Measurements from ENCODE around the gene LYRM2. TPM values are rescaled to one million over a fixed set of nuclear protein-coding genes. Genes with fewer than 3 reads are reported as not detected.
"Not testable (repeated sequence)": the region's sequence is repeated elsewhere in the genome, so short reads cannot be mapped to it uniquely, and the experiment has no call there.

LYRM2 gene
- total RNA-seq, 1 donor from 2014 or later: 16.0 TPM

DNA sequence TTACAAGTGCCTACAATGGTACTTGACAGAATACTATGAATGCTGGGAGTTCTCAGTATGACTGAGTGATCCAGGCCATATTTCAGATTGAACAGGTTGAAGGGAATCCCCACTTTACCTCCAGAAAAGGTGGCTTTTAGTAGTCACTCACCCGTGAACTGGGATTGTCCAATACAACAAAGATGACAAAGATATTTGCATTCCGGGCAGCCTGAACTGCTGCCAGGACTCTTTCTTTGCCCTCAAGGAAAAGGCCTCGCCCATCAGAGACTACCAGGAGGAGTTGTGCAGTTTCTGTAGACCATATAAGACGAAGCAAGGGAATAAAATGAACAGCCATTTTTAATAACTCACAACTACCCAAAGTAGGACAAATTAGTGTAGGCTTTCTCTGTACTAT is 6.3 kb upstream of the LYRM2 start:
- DNase-seq: no peak

DNA sequence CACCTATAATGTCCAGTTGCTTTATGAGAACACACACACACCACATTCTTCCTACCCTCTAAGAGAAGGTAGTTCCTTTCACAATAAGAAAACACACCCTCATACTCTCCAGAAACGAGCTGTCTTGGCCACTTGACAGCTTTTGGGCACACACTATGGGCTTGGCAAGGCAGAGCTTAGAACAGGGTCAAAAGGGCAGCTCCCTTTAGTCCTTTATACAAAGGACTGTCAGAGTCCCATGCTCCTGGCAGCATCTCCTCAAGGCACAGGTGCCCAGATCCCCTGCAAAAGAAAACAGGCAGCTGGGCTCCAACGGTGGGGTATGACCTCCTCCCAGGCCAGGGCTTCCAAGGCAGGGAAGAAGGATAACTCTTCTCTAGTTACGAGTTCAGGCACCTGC is 4.9 kb upstream of the LYRM2 start:
- no peak for DNase-seq

DNA sequence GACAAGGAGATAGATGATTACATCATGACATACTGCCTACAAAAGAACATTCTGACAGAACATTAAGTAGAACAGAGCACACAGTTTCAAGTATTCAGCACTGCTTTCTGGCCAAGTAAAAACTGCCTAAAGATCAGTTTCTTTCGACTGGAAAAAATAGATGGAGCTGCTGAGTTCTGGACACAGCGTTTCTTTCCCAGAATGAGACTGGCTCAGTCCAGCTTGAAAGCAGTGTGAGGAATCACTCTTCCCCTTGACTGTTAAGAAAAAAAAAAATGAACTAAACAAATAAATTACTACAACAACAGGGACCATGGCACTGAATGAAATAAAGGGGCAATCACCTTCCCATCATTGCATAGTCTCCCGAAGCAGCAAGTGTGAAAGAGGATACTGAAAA is 4.4 kb upstream of the LYRM2 start:
- DNase-seq: no peak

DNA sequence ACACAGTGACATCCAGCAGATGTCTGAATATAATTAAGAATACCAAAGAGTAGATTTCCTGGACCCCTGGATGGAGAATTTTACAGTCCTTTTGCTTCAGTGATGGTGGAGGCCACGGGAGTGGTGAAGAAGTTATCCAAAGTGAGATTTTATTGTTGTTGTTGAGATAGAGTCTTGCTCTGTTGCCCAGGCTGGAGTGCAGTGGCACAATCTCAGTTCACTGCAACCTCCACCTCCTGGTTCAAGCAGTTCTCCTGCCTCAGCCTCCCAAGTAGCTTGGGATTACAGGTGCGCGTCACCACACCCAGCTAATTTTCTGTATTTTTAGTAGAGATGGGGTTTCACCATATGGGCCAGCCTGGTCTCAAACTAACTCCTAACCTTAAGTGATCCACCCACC is 3.0 kb upstream of the LYRM2 start:
- DNase-seq: not testable (repeated sequence)

DNA sequence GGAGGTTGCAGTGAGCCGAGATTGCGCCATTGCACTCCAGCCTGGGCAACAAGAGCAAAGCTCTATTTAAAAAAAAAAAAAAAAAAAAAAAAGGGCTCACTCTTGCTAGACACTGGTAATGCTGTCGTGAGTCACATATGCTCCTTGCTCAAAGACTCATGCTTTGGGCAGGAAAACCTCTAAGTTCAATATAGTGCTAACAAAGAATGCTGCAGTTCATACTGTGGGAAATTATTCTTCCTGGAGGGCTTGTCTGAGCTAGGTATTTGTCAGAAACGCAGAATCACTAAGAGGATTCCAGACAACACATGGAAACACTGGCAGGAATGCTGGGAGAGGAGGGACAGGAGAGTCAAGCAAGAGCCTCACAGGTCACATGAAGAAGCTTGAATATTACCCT is 2.3 kb upstream of the LYRM2 start:
- no peak for DNase-seq

DNA sequence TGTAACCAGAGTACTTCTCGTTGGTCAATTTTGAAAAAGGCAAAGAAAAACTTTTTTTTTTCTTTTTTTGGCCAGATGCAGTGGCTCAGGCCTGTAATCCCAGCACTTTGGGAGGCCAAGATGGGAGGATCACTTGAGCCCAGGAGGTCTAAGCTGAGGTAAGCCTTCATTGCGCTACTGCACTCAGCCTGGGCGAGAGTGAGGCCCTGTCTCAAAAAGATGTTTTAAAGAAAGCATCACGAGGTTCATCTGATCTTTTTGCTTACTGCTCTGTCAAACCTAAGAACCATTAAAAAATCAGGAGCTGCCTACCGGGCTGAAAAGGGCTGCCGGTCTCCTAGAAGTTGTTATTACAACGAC is 607 bp downstream of the LYRM2 start:
- DNase-seq: no peak

DNA sequence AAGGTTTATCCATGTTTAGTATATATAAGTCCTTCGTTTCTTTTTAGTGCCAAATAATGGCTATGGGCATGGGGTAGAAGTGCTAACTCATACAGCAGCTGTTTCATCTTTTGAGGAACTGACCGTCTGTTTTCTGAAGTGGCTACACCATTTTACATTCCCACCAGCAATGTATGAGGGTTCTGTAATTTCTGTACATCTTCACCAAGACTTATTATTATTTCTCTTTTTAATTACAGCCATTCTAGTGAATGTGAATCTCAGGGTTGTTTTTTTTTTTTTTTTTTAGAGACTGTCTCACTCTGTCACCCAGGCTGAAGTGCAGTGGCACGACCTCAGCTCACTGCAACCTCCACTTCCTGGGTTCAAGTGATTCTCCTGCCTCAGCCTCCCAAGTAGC is 2.1 kb downstream of the LYRM2 start:
- DNase-seq: not testable (repeated sequence)

DNA sequence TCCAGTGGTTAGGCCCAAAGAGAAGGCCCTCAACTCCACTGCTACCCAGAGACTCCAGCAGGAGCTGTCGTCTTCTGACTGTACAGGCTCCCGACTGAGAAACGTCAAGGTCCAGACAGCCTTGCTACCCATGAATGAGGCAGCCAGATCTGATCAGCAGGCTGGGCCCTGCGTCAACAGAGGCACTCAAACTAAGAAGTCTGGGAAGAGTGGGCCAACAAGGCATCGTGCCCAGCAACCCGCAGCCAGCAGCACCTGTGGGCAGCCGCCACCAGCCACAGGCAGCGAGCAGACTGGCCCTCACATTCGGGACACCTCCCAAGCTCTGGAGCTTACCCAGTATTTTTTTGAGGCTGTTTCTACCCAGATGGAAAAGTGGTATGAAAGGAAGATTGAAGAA is 8.1 kb downstream of the LYRM2 start:
- DNase-seq: no peak

DNA sequence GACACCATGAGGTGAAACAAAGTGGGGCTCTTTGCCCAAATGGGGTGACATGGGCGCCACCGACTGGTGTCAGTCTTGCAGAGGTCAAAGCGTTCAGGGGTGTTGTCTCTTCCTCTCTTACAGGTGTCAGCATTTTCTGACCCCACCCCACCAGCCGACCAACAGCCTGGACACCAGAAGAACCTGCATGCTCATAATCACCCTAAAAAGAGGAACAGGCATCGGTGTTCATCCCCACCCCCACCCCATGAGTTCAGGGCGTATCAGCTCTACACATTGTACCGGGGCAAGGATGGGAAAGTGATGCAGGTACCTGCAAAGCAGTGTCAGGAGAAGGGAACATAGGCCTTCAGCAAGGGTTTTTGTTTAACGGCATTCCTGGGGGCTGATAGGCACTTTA is 14.8 kb downstream of the LYRM2 start:
- no peak for DNase-seq

DNA sequence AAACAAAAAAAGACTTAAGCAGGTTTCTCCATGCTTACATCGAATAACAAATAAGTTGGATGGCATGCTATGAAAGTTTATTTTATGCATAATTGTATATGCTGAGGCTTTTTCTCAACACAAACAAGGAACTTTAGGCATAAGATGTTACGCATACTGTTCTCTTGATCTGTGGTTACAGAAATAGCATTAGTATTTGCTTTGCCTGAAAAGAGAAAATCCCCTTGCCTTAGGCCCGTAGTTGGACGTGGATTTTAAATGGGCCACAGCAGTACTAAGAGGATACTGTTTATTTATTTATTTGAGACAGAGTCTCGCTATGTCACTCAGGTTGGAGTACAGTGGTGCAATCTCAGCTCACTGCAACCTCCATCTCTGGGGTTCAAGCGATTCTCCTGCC is 19.0 kb downstream of the LYRM2 start:
- DNase-seq: no peak

DNA sequence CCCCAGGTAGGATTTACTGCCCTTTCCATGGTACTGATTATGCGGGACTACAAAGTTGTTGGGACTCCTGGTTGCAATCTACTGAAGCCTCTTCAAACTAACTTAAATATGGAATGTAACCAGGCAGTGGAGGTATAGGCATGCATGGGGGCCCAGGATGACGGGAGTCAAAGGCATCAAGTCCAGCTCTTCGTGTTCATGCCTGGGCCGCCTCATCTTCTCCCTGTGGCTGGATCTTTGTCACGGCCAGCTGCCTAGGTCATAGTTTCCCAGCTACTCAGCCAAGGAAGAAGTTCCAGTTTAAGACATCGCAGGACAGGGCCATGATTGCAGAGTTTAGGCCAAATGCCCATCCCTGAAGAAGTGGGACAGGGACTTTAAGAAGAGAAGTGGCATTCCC is 20.5 kb downstream of the LYRM2 start:
- DNase-seq: no peak

DNA sequence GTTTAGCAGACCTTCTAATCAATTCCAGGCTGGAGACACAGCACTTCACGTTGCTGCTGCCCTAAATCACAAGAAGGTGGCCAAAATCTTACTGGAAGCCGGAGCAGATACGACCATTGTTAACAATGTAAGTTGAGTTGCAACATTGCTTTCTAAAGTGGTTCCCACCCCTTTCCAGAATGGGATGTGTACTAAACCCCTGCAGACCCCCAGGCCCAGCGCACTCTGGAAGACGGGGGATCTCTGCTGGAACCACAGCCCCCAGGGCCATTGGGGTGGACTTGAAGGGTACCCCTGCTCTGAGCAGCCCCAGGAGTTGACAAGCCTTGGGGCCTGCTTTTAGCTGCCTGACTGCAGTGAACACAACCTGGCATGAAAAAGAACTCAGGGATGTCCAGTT is 22.0 kb downstream of the LYRM2 start:
- DNase-seq: no peak

DNA sequence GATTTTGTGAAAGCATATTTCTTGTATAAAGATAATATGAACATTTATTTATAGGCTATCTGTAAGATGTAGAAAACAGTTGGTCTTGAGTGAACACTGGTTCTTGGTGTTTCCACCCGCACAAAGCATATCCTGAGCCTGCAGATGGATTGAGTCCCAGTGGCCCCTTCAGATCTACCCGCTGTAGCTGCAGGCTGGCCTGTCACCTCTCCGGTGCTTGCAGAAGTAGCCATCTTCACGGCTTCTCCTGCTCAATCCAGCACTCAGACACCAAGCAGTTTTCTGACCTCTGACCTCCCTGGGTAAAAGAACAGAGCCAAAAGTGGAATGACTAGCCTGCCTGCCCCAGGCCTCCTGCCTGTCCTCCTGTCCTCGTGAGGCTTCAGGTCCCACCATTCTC is 22.7 kb downstream of the LYRM2 start:
- DNase-seq: no peak

DNA sequence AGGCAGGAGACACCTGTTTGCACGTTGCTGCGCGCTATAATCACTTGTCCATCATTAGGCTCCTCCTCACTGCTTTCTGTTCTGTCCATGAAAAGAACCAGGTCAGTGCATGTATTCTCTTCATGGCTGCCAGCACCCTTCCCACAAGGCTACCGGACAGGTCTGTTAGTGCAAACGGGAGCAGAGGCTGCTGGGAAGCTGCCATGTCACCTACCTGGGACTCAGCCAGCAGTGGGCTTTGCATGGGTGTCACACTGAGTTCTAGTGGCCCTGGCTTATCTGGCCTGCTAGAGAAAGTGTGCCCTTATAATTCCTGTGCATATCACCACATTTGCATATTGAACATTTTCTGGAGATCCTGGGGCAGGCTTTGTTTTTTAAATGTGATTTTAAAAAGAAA is 24.8 kb downstream of the LYRM2 start:
- DNase-seq: no peak

DNA sequence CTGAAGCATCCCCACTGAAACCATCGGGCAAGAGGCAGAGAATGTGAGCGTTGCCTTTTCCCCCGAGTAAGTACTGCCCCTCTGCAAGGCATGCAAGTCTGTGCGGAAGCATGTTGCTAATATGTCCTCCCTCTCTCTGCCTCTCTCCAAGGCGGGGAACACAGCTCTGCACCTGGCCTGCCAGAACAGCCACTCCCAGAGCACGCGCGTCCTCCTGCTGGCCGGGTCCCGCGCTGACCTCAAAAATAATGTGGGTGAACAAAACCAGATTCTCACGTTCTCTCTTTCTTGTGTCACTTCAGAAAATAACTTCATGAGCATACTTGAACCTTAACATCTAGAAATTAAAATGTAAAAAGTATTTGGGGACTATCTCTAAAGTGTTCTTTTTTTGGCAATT is 26.4 kb downstream of the LYRM2 start:
- no peak for DNase-seq

DNA sequence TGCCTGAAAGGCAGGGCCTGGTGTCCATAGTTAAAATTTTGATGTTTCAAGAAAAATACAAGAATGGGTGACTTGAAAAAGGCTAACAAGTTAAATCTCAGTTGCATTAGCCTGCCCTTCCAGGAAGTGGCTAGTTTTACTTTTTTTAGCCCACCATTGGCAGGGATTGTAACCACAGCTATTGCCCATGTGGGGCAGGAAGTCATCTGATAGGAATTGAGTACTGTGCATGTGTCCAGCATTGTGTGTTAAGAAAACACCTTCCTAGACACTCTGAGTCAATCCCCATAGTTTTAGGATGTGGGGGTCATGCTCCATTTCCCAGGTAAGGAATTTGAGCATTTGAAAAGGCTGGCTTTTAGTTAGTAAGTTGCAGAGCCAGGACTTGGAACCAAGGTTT is 26.9 kb downstream of the LYRM2 start:
- DNase-seq: peak; percentile 26

DNA sequence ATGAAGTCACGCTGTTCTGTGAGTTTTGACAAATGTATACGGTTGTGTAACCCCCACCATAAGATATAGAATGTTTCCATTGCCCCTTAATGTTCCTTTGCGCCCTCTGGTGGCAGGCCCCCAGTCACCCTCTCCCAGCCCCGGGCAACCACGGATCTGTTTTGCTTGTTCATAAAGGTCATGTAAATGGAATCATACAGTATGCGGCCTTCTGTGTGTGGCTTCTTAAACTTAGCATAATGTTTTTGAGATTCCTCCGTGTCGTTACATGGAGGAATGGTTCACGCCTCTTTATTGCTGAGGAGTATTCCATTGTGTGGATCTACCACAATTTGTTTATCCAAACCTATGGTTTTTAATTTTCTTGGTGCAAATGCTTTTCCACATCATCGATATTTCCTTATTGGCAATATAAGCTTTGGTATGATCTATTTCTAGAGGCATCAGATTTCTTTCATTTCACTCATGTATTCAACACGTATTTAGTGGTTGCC is 28.4 kb downstream of the LYRM2 start:
- DNase-seq: peak; percentile 74

DNA sequence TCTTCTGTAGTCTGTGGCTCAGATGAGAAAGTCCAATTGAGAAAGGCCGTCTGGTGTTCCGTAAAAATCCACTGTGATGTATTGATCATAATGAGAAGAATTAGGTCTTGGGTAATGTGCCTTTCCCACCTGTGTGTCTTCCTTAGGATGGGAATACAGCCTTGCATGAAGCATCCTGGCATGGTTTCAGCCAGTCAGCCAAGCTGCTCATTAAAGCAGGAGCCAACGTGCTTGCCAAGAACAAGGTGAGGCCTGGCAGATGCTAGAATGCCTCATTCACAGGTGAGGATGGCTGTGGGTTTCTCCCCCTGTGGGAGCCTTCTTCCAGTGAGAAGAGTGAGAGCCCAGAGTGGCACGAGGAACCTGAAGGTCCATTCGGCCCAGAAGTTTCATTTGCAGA is 32.7 kb downstream of the LYRM2 start:
- no peak for DNase-seq

DNA sequence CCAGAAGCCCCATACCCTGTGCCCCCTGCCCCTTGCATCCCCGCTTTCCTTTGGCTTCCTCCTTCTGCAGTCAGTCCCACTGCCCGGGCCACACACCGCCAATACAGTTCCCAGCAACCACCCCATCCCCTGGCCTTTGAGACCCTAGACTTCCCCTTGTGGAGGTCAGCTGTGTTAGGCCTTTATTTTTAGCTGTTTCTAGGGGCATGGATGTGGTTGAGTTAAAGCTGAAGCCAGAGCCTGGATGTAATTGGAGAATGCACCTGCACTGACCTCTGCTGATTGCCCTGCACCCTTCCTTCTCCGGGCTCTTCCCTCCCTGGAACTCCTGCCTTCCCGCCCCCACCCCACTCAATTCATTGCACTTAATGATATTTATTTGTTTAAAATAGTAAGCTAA is 33.9 kb downstream of the LYRM2 start:
- DNase-seq: no peak

DNA sequence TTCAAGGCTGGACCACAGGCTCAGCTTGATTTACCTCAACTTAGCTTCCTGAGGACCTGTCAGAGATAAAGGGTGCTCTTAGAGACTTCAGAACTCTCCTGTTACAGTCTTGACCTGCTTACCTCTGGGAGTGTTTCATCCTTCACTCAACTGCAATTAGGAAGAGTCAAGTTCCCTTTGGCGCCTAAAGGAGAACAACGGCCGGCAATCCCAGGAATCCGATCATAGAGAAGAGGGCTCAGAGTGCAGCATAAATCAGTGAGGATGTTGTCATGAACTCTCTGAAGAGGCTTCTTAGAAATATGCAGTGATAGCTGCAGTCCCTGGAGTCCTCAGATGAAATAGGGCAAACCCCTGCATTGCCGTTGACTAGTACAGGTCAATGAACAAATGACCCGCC is 36.4 kb downstream of the LYRM2 start:
- no peak for DNase-seq

DNA sequence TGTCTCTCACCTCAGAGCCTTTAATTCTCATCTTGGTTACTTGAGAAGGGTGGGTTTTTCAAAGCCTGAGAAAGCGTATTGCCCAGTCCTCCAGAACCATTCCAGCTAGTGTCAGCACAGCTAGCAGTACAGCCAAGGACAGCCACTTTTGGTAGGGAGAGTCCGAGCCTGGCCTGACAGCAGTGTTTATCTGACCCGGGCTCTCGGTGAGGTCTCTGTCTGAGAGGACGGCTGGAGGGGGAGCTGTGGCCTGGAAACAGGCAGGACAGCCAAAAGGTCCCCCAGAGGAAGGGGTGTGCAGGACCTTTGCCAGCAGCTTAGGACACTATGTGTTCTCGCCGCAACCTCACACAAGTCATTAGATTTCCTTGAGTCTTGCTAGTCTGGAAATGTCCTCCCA is 38.8 kb downstream of the LYRM2 start:
- no peak for DNase-seq

DNA sequence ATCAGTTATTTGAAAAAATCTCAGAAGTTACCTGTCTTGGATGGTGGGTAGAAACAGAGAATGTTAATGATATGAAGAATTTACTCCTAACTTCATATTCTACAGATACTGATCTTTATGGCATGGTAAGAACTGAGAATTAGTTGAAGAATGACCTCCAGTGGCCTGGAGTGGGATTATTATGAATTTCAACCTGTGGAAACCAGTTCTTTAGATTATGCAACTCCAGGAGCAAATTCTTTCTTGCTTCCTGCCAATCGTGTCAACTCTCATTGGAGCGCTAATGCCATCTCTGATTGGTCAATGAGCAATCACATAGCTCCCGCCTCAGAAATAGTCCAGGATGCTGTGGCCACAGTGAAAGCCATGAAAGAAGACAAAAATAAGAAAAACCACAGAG is 40.6 kb downstream of the LYRM2 start:
- DNase-seq: peak; percentile 14

DNA sequence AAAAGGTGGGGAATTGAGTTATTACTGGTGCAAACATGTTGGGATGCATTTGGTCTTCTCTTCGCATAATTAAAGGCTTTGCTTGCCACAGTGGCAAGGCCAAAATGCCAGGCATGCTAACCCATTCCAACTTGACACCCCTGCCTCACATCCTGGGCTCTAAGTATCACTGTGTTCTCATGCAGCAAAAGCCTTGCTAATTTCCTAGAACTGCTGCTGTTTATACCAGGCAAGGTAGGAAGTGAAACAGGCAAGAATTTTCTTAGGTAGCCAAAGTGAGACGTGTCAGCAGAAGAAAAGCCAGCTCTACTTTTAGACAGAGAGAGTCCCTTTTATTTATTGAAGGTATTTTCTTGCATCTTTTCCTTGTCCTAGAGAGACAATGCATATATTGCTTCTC is 41.2 kb downstream of the LYRM2 start:
- DNase-seq: no peak

DNA sequence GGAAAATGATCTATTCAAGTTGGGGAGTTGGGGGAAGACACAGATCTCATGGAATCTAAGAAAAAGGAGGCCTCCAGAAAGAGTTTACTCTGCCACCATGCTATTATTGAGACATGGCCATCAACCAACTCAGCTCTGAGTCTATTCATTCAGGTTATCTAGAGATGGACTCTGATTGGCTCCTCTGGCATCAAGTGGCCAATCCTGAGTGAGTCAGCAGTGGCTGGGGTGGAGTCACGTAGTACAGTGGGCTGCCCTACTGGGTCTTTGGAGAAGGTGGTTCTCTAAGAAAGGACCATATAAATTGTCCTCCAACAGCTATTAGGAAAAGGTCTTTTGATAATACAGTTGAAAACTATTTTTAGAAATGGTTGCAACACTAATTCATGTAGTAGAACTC is 42.1 kb downstream of the LYRM2 start:
- DNase-seq: no peak

DNA sequence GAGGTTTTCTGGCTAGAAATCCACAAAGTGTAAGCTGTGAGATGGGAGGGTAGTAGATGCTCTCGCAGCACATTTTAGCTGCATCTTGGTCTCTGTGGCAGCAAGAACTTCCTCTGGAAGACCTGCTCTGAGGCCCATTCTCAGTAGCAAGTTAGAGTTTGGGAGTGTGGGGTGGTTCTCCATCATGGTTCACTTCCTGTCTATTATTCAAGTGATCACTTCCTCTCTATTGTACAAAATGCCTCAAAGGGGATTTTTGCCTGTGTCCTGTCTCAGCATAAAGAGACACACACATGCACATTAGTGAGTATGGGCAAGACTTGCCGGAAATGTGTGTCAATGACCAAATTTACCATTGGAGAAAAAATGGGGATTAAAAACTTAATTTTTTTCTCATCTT is 42.5 kb downstream of the LYRM2 start:
- no peak for DNase-seq

DNA sequence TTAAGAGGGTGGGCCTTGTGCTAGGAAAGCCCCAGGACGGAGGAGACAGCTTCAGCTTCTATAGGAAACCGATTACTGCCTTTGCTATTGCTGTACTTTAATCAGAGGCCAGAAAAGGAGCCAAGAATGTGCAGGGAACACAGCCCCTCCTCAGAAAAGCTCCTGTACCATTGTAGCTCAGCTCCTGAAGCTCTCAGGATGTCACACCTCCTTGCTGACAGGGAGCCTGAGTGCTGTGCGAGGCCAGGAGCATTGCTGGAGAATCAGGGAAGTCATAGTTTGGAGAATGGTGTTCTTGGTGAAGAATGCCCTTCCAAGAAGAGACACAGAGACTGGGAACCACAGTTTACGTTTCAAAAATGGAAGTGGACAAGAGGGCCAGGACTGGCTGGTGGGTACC is 46.8 kb downstream of the LYRM2 start:
- DNase-seq: no peak
